ENCODE data around the gene BSDC1. TPM values are rescaled to one million over a fixed set of nuclear protein-coding genes. Genes with fewer than 3 reads are reported as not detected.
"Not testable (repeated sequence)": the region's sequence is repeated elsewhere in the genome, so short reads cannot be mapped to it uniquely, and the experiment has no call there.

The BSDC1 gene
- total RNA-seq, 2 donors from 2014 or later, result 78.3 to 248 TPM

GRCh38 chr1:32361674-32362473, 32.4 kb downstream of the BSDC1 start:
- TF ChIP-seq CTCF (IDR thresholded peaks at IDR 0.05), result peak in 2 of 4 experiments; percentile 31 to 52
- TF ChIP-seq POLR2AphosphoS5 (IDR thresholded peaks at IDR 0.05), result no peak
- DNase-seq (ENCODE audit: low spot score), result peak; percentile 34
- Histone ChIP-seq H3K4me1 (replicated peaks) (peaks cover 4% of the 10 kb centered on the region), H3K4me3 (peak overlapping the region; percentile 30 to 41), H3K27ac (peak overlapping the region; percentile 76 to 81), H3K9me3 (no peaks in the 10 kb centered on the region), H3K27me3 (replicated peaks; ENCODE audit: insufficient read depth) (no peaks in the 10 kb centered on the region), H3K36me3 (peaks cover 1 to 5% of the 10 kb centered on the region in 2 donors)
- intact Hi-C loops (cut with DNase I), result no loop called here
- WGBS, result 2% methylated on average over 39 of the region's 91 CpGs

GRCh38 chr1:32361308-32361673, 33.0 kb downstream of the BSDC1 start:
- peak overlapping the region; percentile 76 to 81 for H3K27ac ChIP-seq

GRCh38 chr1:32358435-32358834, 35.8 kb downstream of the BSDC1 start:
- DNase-seq (ENCODE audit: low spot score), result no peak
- intact Hi-C loops (cut with DNase I), result no loop called here
- 75% methylated on average over 3 of the region's 3 CpGs for WGBS
- Histone ChIP-seq H3K4me1 (replicated peaks) (peaks cover 4% of the 10 kb centered on the region), H3K27ac (no peak overlapping the region), H3K9me3 (no peaks in the 10 kb centered on the region), H3K4me3 (no peak overlapping the region), H3K27me3 (replicated peaks; ENCODE audit: insufficient read depth) (no peaks in the 10 kb centered on the region), H3K36me3 (no peaks in the 10 kb centered on the region)
- no peak for TF ChIP-seq POLR2AphosphoS5 (IDR thresholded peaks at IDR 0.05)
- no peak for TF ChIP-seq CTCF (IDR thresholded peaks at IDR 0.05)

More at GRCh38 chr1:32361308-32361673, 33.0 kb downstream of the BSDC1 start:
- H3K27me3 ChIP-seq (replicated peaks; ENCODE audit: insufficient read depth), result no peaks in the 10 kb centered on the region
- WGBS, result 47% methylated on average over 23 of the region's 35 CpGs
- intact Hi-C loops (cut with DNase I), result no loop called here
- DNase-seq (ENCODE audit: low spot score), result no peak
- TF ChIP-seq POLR2AphosphoS5 (IDR thresholded peaks at IDR 0.05), result peak; percentile 31
- no peak for TF ChIP-seq CTCF (IDR thresholded peaks at IDR 0.05)
- no peak for TF ChIP-seq POLR2A (IDR thresholded peaks at IDR 0.05)
- H3K9me3 ChIP-seq, result no peaks in the 10 kb centered on the region
- no peaks in the 10 kb centered on the region for H3K36me3 ChIP-seq
- peak overlapping the region; percentile 30 to 41 for H3K4me3 ChIP-seq
- H3K4me1 ChIP-seq (replicated peaks), result peaks cover 4% of the 10 kb centered on the region

GRCh38 chr1:32357614-32358013, 36.6 kb downstream of the BSDC1 start:
- intact Hi-C loops (cut with DNase I), result no loop called here
- H3K27ac ChIP-seq, result no peak overlapping the region
- H3K36me3 ChIP-seq, result no peaks in the 10 kb centered on the region
- peaks cover 4% of the 10 kb centered on the region for H3K4me1 ChIP-seq (replicated peaks)
- no peaks in the 10 kb centered on the region for H3K9me3 ChIP-seq
- WGBS, result 51% methylated on average over 6 of the region's 6 CpGs
- H3K27me3 ChIP-seq (replicated peaks; ENCODE audit: insufficient read depth), result no peaks in the 10 kb centered on the region
- no peak overlapping the region for H3K4me3 ChIP-seq
- TF ChIP-seq CTCF (IDR thresholded peaks at IDR 0.05), result no peak
- no peak for TF ChIP-seq POLR2AphosphoS5 (IDR thresholded peaks at IDR 0.05)
- no peak for TF ChIP-seq POLR2A (IDR thresholded peaks at IDR 0.05)
- no peak for DNase-seq (ENCODE audit: low spot score)

GRCh38 chr1:32356478-32356877, 37.8 kb downstream of the BSDC1 start:
- no peaks in the 10 kb centered on the region for H3K36me3 ChIP-seq
- no peak overlapping the region for H3K4me3 ChIP-seq
- no peaks in the 10 kb centered on the region for H3K27me3 ChIP-seq (replicated peaks; ENCODE audit: insufficient read depth)
- WGBS, result 95% methylated on average over 1 of the region's 1 CpG
- no peak for TF ChIP-seq POLR2A (IDR thresholded peaks at IDR 0.05)
- no peak for TF ChIP-seq POLR2AphosphoS5 (IDR thresholded peaks at IDR 0.05)
- TF ChIP-seq CTCF (IDR thresholded peaks at IDR 0.05), result no peak
- no peak overlapping the region for H3K27ac ChIP-seq
- H3K4me1 ChIP-seq (replicated peaks), result no peaks in the 10 kb centered on the region
- no peaks in the 10 kb centered on the region for H3K9me3 ChIP-seq
- DNase-seq (ENCODE audit: low spot score), result no peak
- intact Hi-C loops (cut with DNase I), result no loop called here

GRCh38 chr1:32355778-32356177, 38.5 kb downstream of the BSDC1 start:
- WGBS, result 93% methylated on average over 6 of the region's 6 CpGs
- H3K9me3 ChIP-seq; DNase-seq (ENCODE audit: low spot score); H3K36me3 ChIP-seq; H3K27ac ChIP-seq; intact Hi-C loops (cut with DNase I); H3K27me3 ChIP-seq (replicated peaks; ENCODE audit: insufficient read depth); H3K4me1 ChIP-seq (replicated peaks); H3K4me3 ChIP-seq: not testable (repeated sequence)

All from prostate gland (tissue), 2 donors.